ENCODE results near the gene MRPS10. TPM values are rescaled to one million over a fixed set of nuclear protein-coding genes. Genes with fewer than 3 reads are reported as not detected.
"Not testable (repeated sequence)": the region's sequence is repeated elsewhere in the genome, so short reads cannot be mapped to it uniquely, and the experiment has no call there.

The MRPS10 gene
- total RNA-seq, 1 experiment from 2014 or later = 82.6 TPM

- in situ Hi-C loops (cut with HindIII; ENCODE audit: low pct_unique_long_range_greater_than_20kb, low sequenced_read_pairs) = no loop called here
- no peak for DNase-seq (ENCODE audit: low read depth, low spot score)
These were observed 4.8 kb upstream of the MRPS10 start for GRCh38 chr6:42222448-42222847.

- no peak for DNase-seq (ENCODE audit: low read depth, low spot score)
- in situ Hi-C loops (cut with HindIII; ENCODE audit: low pct_unique_long_range_greater_than_20kb, low sequenced_read_pairs) = no loop called here
These were observed 3.9 kb upstream of the MRPS10 start for GRCh38 chr6:42221546-42221945.

- in situ Hi-C loops (cut with HindIII; ENCODE audit: low pct_unique_long_range_greater_than_20kb, low sequenced_read_pairs) = no loop called here
- DNase-seq (ENCODE audit: low read depth, low spot score) = no peak
These were observed 3.1 kb upstream of the MRPS10 start for GRCh38 chr6:42220807-42221206.

DNA sequence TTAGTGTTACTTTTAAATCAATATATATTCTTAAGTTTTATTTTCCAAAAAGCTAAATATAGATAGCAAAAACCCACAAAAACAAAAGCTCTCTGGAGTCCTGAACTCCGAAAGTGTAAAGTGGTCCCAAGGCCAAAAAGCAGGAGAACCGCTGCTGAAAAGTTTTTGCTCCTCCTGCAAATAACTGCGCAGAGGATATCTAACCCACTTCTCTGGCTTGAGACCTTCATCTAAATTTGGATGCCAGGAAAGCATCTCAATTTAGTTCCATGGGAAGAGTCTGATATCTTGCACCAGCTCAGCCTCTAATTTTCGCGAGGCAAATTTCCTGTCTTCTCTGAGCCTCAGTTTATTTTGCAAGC is 523 bp downstream of the MRPS10 start:
- in situ Hi-C loops (cut with HindIII; ENCODE audit: low pct_unique_long_range_greater_than_20kb, low sequenced_read_pairs) = no loop called here
- DNase-seq (ENCODE audit: low read depth, low spot score) = peak; percentile 6

GRCh38 chr6:42216495-42216894 is 1.2 kb downstream of the MRPS10 start:
- in situ Hi-C loops (cut with HindIII; ENCODE audit: low pct_unique_long_range_greater_than_20kb, low sequenced_read_pairs) = not testable (repeated sequence)

GRCh38 chr6:42212442-42212841 is 5.2 kb downstream of the MRPS10 start:
- DNase-seq (ENCODE audit: low read depth, low spot score) = no peak
- in situ Hi-C loops (cut with HindIII; ENCODE audit: low pct_unique_long_range_greater_than_20kb, low sequenced_read_pairs) = no loop called here

More at GRCh38 chr6:42216495-42216894, 1.2 kb downstream of the MRPS10 start:
- DNase-seq (ENCODE audit: low read depth, low spot score) = not testable (repeated sequence)

DNA sequence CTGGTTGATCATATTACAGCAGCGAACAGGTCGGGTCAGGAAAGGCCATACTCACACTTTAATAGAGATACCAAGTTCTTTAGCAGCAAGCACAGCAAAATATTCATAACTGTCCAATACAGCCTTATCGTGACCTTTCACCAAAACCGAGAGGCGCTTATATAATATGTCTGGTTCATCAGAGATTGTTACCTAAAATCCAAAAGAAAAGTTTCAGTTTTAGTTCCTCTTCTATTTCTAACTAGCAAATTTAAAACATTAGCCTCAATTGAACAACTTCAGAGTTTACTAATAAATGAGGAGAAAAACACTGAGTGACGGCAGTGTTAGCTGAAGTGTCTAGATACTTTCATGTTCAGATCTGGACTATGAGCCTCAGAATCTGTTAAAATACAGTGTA is 5.9 kb downstream of the MRPS10 start:
- no peak for DNase-seq (ENCODE audit: low read depth, low spot score)
- in situ Hi-C loops (cut with HindIII; ENCODE audit: low pct_unique_long_range_greater_than_20kb, low sequenced_read_pairs) = no loop called here

DNA sequence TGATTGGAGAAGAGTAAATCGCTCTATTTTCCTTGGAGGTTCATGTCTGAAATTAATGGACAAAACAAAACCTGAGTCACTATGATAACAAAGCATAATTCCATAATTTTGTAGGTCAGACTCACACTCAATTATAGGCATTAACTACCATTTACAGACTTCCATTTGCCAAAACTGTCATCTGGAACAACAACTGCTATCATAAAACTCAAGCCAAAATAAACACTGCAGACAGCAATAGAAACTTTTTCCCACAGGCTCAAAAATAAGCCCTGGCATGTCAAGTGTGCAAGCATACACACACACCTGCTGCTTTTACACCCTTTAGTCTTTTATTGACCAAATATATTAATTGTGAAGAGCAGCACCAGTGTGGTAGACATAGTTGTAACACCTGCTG is 7.1 kb downstream of the MRPS10 start:
- in situ Hi-C loops (cut with HindIII; ENCODE audit: low pct_unique_long_range_greater_than_20kb, low sequenced_read_pairs) = no loop called here
- DNase-seq (ENCODE audit: low read depth, low spot score) = no peak

DNA sequence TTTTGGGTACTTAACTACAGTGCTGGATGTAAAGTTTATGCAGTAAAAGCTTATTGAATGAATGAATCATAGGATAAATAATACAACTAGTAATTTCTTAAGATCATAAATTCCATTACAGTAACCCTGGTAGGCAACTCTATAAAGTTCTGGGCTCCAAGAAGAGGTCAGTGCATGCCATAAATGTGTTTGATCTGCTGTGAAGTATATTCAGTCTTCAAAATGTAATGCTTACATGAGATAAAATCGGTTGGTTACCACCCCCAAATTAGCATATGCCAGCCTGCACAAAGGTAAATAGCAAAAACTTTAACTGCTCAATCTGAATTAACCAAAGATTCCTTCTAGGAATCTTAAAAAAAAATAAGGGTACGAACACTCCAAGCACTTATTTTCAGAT is 10.1 kb downstream of the MRPS10 start:
- in situ Hi-C loops (cut with HindIII; ENCODE audit: low pct_unique_long_range_greater_than_20kb, low sequenced_read_pairs); DNase-seq (ENCODE audit: low read depth, low spot score): not testable (repeated sequence)

- DNase-seq (ENCODE audit: low read depth, low spot score) = no peak
- in situ Hi-C loops (cut with HindIII; ENCODE audit: low pct_unique_long_range_greater_than_20kb, low sequenced_read_pairs) = no loop called here
These were observed 12.8 kb downstream of the MRPS10 start for GRCh38 chr6:42204768-42205282.

DNA sequence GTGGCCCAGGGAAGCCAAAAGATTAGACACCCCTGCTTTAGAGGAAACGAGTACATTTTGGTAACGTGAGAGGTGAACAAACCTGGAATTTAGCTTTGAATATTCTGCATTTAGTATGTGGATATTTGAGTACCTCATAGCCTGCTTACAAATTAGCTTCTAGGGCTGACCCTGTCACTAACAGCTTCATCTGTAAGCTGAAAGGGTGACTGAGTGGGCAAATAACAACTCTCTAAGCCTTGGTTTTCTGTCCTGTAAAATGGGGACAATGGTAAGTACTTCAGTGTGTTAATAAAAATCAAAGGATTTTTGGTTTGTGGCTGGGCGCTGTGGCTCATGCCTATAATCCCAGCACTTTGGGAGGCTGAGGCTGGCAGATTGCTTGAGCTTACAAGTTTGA is 14.5 kb downstream of the MRPS10 start:
- no peak for DNase-seq (ENCODE audit: low read depth, low spot score)
- in situ Hi-C loops (cut with HindIII; ENCODE audit: low pct_unique_long_range_greater_than_20kb, low sequenced_read_pairs) = no loop called here

GRCh38 chr6:42202131-42202915 is 15.3 kb downstream of the MRPS10 start:
- in situ Hi-C loops (cut with HindIII; ENCODE audit: low pct_unique_long_range_greater_than_20kb, low sequenced_read_pairs) = not testable (repeated sequence)

DNA sequence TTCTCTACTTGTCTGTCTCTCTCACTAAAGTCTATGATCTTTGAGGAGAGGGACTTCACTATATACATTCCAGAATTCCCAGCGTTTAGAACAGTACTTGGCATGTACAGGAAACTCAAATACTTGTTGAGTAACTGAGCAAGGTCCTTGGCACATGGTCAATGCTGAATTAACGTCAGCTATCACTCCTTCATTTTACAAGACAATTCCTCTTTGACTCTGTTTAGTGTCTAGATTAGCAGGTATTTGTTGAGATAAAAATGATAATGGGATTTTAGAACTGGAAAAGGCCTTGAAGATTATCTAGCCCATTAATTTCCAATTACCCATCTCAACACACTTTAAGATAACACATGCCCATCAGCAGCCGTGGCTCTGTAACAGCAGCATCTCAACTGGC is 16.3 kb downstream of the MRPS10 start:
- no peak for DNase-seq (ENCODE audit: low read depth, low spot score)
- in situ Hi-C loops (cut with HindIII; ENCODE audit: low pct_unique_long_range_greater_than_20kb, low sequenced_read_pairs) = no loop called here

More at GRCh38 chr6:42202131-42202915, 15.3 kb downstream of the MRPS10 start:
- DNase-seq (ENCODE audit: low read depth, low spot score) = not testable (repeated sequence)

DNA sequence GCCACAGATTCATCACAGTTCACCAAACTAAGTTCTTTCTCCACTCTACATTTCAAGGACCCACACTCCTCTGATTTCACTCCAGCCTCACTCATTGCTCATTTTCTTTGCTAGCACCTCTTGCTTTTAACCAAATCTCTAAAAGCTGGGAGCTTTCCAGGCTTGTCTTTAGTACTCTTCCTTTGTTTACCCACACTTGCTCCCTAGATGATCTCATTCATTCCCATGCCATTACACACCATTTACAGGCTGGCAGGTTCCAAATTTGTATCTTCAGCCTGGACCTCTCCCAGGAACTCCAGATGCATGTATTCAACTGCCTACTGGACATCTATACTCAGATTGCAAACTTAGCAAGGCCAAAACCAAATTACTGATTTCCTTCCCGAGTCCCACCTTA is 17.6 kb downstream of the MRPS10 start:
- DNase-seq (ENCODE audit: low read depth, low spot score) = no peak
- in situ Hi-C loops (cut with HindIII; ENCODE audit: low pct_unique_long_range_greater_than_20kb, low sequenced_read_pairs) = no loop called here

GRCh38 chr6:42199106-42199981 is 18.3 kb downstream of the MRPS10 start:
- DNase-seq (ENCODE audit: low read depth, low spot score) = no peak
- in situ Hi-C loops (cut with HindIII; ENCODE audit: low pct_unique_long_range_greater_than_20kb, low sequenced_read_pairs) = no loop called here

DNA sequence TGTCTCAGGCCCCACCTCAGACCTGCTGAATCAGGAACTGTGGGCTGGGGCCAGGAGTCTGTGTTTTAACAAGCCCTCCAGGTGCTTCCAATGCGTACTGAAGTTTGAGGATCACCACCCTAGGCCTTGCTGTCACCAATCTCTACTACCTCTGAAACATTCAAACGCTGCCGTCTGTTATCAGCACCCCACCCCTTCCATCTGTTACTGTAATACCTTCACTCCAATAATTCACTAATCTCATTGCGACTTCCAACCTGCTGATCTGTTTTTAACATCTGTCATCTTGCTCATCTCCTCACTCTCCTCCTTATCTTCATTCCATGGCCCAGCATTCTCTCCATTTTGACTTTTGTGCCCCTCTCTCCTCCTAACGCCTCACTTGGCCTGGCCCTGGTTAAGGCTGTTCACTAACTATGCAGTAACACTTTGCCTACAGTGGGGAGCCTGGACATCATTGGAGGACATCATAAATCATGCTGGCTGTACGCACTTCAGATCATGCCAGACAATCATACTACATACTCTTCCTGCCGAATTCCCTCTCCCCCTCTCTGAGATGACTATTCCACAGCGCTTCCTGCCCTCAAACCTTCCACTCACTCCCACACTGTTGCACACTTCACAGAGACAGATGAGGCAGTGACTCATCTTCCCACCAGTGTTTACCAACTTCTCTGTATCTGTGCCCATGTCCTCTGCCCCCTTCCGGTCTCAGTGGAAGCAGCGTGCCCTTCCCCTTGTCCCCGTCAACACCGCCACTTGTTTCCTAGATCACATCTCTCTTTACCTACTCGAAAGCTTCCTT is 19.9 kb downstream of the MRPS10 start:
- in situ Hi-C loops (cut with HindIII; ENCODE audit: low pct_unique_long_range_greater_than_20kb, low sequenced_read_pairs) = no loop called here
- no peak for DNase-seq (ENCODE audit: low read depth, low spot score)

GRCh38 chr6:42195415-42195814 is 22.2 kb downstream of the MRPS10 start:
- in situ Hi-C loops (cut with HindIII; ENCODE audit: low pct_unique_long_range_greater_than_20kb, low sequenced_read_pairs) = no loop called here
- DNase-seq (ENCODE audit: low read depth, low spot score) = no peak

- no peak for DNase-seq (ENCODE audit: low read depth, low spot score)
- in situ Hi-C loops (cut with HindIII; ENCODE audit: low pct_unique_long_range_greater_than_20kb, low sequenced_read_pairs) = no loop called here
These were observed 23.6 kb downstream of the MRPS10 start for GRCh38 chr6:42194056-42194455.
